Ascending aorta (tissue), 2 donors: ENCODE results near the gene AQP6. TPM values are rescaled to one million over a fixed set of nuclear protein-coding genes. Genes with fewer than 3 reads are reported as not detected.

Experiments used
- DNase-seq, 2 donors: peaks; one replicate each; pipeline ENCODE4 v3.0.0-alpha.2; 2019; ENCODE audit warnings: low spot score in 2 of 2
- H3K27ac ChIP-seq, 2 donors: fragments of 200-600 bp; sonication (generic); one replicate each; pipeline ENCODE4 v1.5.1; 2016 to 2017; ENCODE audit warnings: mild to moderate bottlenecking in 1 of 2
- H3K27me3 ChIP-seq: fragments of 200-600 bp; sonication (generic); one replicate; pipeline ENCODE4 v1.5.1; 2017
- H3K36me3 ChIP-seq, 2 donors: fragments of 200-600 bp; sonication (generic); one replicate each; pipeline ENCODE4 v1.5.1; 2016
- H3K4me1 ChIP-seq, 2 donors: fragments of 200-600 bp; sonication (generic); one replicate each; pipeline ENCODE4 v1.5.1; 2016 to 2017; ENCODE audit warnings: mild to moderate bottlenecking in 1 of 2
- H3K4me3 ChIP-seq, 2 donors: fragments of 200-600 bp; sonication (generic); one replicate each; pipeline ENCODE4 v1.5.1; 2016 to 2017; ENCODE audit warnings: mild to moderate bottlenecking in 1 of 2
- H3K9me3 ChIP-seq, 2 donors: fragments of 200-600 bp; sonication (generic); one replicate each; pipeline ENCODE4 v1.5.1; 2016
- CTCF ChIP-seq, 3 experiments: fragments of 200-600 bp in 2 of 3; fragments of 450-650 bp in 1 of 3; sonication (generic) in 2 of 3; IDR thresholded peaks; one replicate each; pipeline ENCODE4 v1.5.1; 2016 to 2019; ENCODE audit warnings: antibody characterized with exemption in 3 of 3, mild to moderate bottlenecking in 1 of 3, moderate library complexity in 1 of 3
- intact Hi-C: fragments of 100-400 bp; cut with DNase I; formaldehyde crosslinking; loops from one replicate; pipeline ENCODE4 v1.15.1; 2023
- total RNA-seq: library from RNA; depleted of rRNA; stranded (reverse); fragments of >200 nt; gene quantifications from one replicate; pipeline ENCODE4 v1.1.0, GENCODE V29; 2016

The AQP6 gene
- total RNA-seq, 1 donor from 2014 or later, result not detected

GRCh38 chr12:49972129-49972528 is 618 bp upstream of the AQP6 start:
- Histone ChIP-seq H3K4me3 (no peak overlapping the region), H3K27me3 (no peaks in the 10 kb centered on the region), H3K9me3 (no peaks in the 10 kb centered on the region), H3K27ac (no peak overlapping the region), H3K4me1 (peaks cover 0 to 22% of the 10 kb centered on the region in 2 donors), H3K36me3 (no peaks in the 10 kb centered on the region)
- no peak for TF ChIP-seq CTCF (IDR thresholded peaks at IDR 0.05)
- intact Hi-C loops, result no loop called here
- DNase-seq, result no peak

GRCh38 chr12:49973361-49973830 is 649 bp downstream of the AQP6 start:
- H3K27me3 ChIP-seq, result no peaks in the 10 kb centered on the region
- intact Hi-C loops, result no loop called here
- no peaks in the 10 kb centered on the region for H3K9me3 ChIP-seq
- H3K4me1 ChIP-seq, result peaks cover 0 to 15% of the 10 kb centered on the region in 2 donors
- H3K4me3 ChIP-seq, result no peak overlapping the region
- no peak for DNase-seq
- no peak for TF ChIP-seq CTCF (IDR thresholded peaks at IDR 0.05)
- H3K36me3 ChIP-seq, result no peaks in the 10 kb centered on the region
- H3K27ac ChIP-seq, result no peak overlapping the region

- H3K27me3 ChIP-seq, result no peaks in the 10 kb centered on the region
- H3K27ac ChIP-seq, result peak overlapping the region; percentile 27 to 56
- intact Hi-C loops, result no loop called here
Observed at GRCh38 chr12:49974231-49974675, 1.5 kb downstream of the AQP6 start.

GRCh38 chr12:49974677-49975317 is 2.0 kb downstream of the AQP6 start:
- no peak for DNase-seq
- Histone ChIP-seq H3K36me3 (no peaks in the 10 kb centered on the region), H3K4me1 (peaks cover 0 to 15% of the 10 kb centered on the region in 2 donors), H3K9me3 (no peaks in the 10 kb centered on the region), H3K27me3 (no peaks in the 10 kb centered on the region), H3K4me3 (peak overlapping the region in 1 of 2 donors; percentile 38), H3K27ac (peak overlapping the region; percentile 27 to 56)
- intact Hi-C loops, result no loop called here
- no peak for TF ChIP-seq CTCF (IDR thresholded peaks at IDR 0.05)

More at GRCh38 chr12:49974231-49974675, 1.5 kb downstream of the AQP6 start:
- Histone ChIP-seq H3K9me3 (no peaks in the 10 kb centered on the region), H3K4me3 (peak overlapping the region in 1 of 2 donors; percentile 38), H3K4me1 (peaks cover 0 to 15% of the 10 kb centered on the region in 2 donors), H3K36me3 (no peaks in the 10 kb centered on the region)
- peak in 1 of 2 donors; percentile 78 for DNase-seq
- TF ChIP-seq CTCF (IDR thresholded peaks at IDR 0.05), result peak; percentile 40 to 56 (median 50)

- DNase-seq, result no peak
- Histone ChIP-seq H3K4me1 (peaks cover 0 to 15% of the 10 kb centered on the region in 2 donors), H3K27me3 (no peaks in the 10 kb centered on the region), H3K9me3 (no peaks in the 10 kb centered on the region), H3K36me3 (no peaks in the 10 kb centered on the region), H3K27ac (peak overlapping the region; percentile 27 to 56), H3K4me3 (peak overlapping the region in 1 of 2 donors; percentile 38)
- TF ChIP-seq CTCF (IDR thresholded peaks at IDR 0.05), result no peak
- intact Hi-C loops, result no loop called here
Observed at GRCh38 chr12:49975318-49975761, 2.6 kb downstream of the AQP6 start.
